Adrenal gland (tissue), 12 donors: Measurements from ENCODE around the gene INPP1. TPM values are rescaled to one million over a fixed set of nuclear protein-coding genes. Genes with fewer than 3 reads are reported as not detected.
A peak's percentile ranks its signal among the peaks of the same experiment; 100 is the strongest.

ENCODE experiments used
- DNase-seq, 7 donors: peaks; one replicate each; pipeline ENCODE4 v3.0.0-alpha.2; 2019 to 2020
- H3K27ac ChIP-seq, 5 donors: fragments of 200-600 bp; sonication (generic) in 4 of 5; 1 replicate in 3 of 5; 2 replicates in 2 of 5; pipeline versions ENCODE4 v1.5.1 to v1.8.0; 2016 to 2020; ENCODE audit warnings: mild to moderate bottlenecking in 1 of 5
- H3K27me3 ChIP-seq: fragments of 200-600 bp; 2 replicates; pipeline ENCODE4 v1.8.0; 2021
- H3K36me3 ChIP-seq, 2 donors: fragments of 200-600 bp; replicated peaks in 1 of 2; 1 replicate in 1 of 2; 2 replicates in 1 of 2; pipeline versions ENCODE4 v1.5.1 to v1.8.0; 2018 to 2022
- H3K4me1 ChIP-seq, 2 donors: fragments of 200-600 bp; replicated peaks in 1 of 2; 1 replicate in 1 of 2; 2 replicates in 1 of 2; pipeline versions ENCODE4 v1.5.1 to v1.8.0; 2018 to 2021
- H3K4me3 ChIP-seq, 4 donors: fragments of 200-600 bp; sonication (generic) in 3 of 4; one replicate each; pipeline ENCODE4 v1.5.1; 2016 to 2018
- H3K9me3 ChIP-seq, 3 donors: fragments of 200-600 bp; sonication (generic) in 1 of 3; replicated peaks in 1 of 3; 1 replicate in 2 of 3; 2 replicates in 1 of 3; pipeline versions ENCODE4 v1.5.1 to v1.8.0; 2016 to 2021
- POLR2A ChIP-seq, 2 donors: fragments of 450-650 bp; IDR thresholded peaks; one replicate each; pipeline ENCODE4 v1.6.1; 2017; ENCODE audit warnings: antibody characterized with exemption in 2 of 2, mild to moderate bottlenecking in 2 of 2, moderate library complexity in 1 of 2
- WGBS, 4 donors: extraction: QIAGEN DNeasy Blood & Tissue Kit in 2 of 4; methylation state at CpG; one replicate each; pipeline versions ENCODE4 v1.1.5 to v1.1.7; 2013 to 2017; 5-methylcytosine and 5-hydroxymethylcytosine counted together
- intact Hi-C, 2 donors: fragments of 100-400 bp; cut with DNase I; formaldehyde crosslinking; loops; one replicate each; pipeline versions ENCODE4 v1.14.1 to v1.15.0; 2022 to 2023
- polyA plus RNA-seq, 3 donors: library from polyadenylated mRNA; stranded (reverse); fragments of 200-250 nt in 2 of 3; fragments of 350-450 nt in 1 of 3; fragmentation: Illumina TruSeq in 1 of 3; extraction: RNeasy Lipid Tissue Mini Kit (QIAGEN cat#74804) in 1 of 3; gene quantifications; one replicate each; pipeline ENCODE4 v1.2.3, GENCODE V29; 2013 to 2014
- total RNA-seq, 9 donors: library from RNA; depleted of rRNA in 4 of 9; stranded (reverse); fragments of >200 nt in 4 of 9; fragments of 120-200 nt in 1 of 9; fragmentation: NEBNext Ultra II Directional in 1 of 9; extraction: Animal tissue kit (Norgen Biotek cat#: 25700) in 1 of 9; gene quantifications; one replicate each; pipeline versions ENCODE4 v1.1.0 to v1.2.4, GENCODE V29; 2013 to 2023
- TF ChIP-seq, protein P1 (sequence below), 6 experiments: fragments of 450-650 bp in 4 of 6; fragments of 200-600 bp in 2 of 6; sonication (generic) in 1 of 6; IDR thresholded peaks; 1 replicate in 5 of 6; 2 replicates in 1 of 6; pipeline versions ENCODE4 v1.5.1 to v1.8.0; 2016 to 2021; ENCODE audit warnings: antibody characterized with exemption in 6 of 6, mild to moderate bottlenecking in 2 of 6, moderate library complexity in 1 of 6
- donor health status: healthy with polysubstance abuse.
- donor health status: Bipolar disorder and iron deficiency.
- donor health status: DM: yes; HTN: yes; CAD: no.
- donor health status: DM: no; HTN: no; CAD: no.
- donor health status: DM: no; HTN: no; CAD: no.
- donor health status: DM: yes; HTN: yes; CAD: no.

Gene INPP1
- total and polyA plus RNA-seq, 12 donors, result 18.8 to 74.1 (median 44.4) TPM

DNA sequence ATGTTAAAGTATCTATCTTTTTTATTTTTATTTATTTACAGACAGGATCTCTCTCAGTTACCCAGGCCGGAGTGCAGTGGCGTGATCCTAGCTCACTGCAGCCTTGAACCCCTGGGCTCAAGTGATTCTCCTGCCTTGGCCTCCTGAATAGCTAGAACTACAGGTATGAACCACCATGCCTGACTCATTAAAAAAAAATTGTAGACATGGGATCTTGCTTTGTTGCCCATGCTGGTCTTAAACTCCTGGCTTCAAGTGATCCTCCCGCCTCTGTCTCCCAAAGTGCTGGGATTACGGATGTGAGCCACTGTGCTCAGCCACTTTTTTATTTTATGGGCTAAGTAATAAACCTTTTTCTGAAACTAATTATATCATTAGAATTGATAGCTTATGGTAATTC is 71.9 kb downstream of the INPP1 start:
- WGBS, 4 donors, result 89 to 96% (median 95%) methylated on average over 4 of the region's 4 CpGs
- TF ChIP-seq, protein P1, sequence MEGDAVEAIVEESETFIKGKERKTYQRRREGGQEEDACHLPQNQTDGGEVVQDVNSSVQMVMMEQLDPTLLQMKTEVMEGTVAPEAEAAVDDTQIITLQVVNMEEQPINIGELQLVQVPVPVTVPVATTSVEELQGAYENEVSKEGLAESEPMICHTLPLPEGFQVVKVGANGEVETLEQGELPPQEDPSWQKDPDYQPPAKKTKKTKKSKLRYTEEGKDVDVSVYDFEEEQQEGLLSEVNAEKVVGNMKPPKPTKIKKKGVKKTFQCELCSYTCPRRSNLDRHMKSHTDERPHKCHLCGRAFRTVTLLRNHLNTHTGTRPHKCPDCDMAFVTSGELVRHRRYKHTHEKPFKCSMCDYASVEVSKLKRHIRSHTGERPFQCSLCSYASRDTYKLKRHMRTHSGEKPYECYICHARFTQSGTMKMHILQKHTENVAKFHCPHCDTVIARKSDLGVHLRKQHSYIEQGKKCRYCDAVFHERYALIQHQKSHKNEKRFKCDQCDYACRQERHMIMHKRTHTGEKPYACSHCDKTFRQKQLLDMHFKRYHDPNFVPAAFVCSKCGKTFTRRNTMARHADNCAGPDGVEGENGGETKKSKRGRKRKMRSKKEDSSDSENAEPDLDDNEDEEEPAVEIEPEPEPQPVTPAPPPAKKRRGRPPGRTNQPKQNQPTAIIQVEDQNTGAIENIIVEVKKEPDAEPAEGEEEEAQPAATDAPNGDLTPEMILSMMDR (IDR thresholded peaks at IDR 0.05), result no peak
- TF ChIP-seq POLR2A (IDR thresholded peaks at IDR 0.05), result no peak

DNA sequence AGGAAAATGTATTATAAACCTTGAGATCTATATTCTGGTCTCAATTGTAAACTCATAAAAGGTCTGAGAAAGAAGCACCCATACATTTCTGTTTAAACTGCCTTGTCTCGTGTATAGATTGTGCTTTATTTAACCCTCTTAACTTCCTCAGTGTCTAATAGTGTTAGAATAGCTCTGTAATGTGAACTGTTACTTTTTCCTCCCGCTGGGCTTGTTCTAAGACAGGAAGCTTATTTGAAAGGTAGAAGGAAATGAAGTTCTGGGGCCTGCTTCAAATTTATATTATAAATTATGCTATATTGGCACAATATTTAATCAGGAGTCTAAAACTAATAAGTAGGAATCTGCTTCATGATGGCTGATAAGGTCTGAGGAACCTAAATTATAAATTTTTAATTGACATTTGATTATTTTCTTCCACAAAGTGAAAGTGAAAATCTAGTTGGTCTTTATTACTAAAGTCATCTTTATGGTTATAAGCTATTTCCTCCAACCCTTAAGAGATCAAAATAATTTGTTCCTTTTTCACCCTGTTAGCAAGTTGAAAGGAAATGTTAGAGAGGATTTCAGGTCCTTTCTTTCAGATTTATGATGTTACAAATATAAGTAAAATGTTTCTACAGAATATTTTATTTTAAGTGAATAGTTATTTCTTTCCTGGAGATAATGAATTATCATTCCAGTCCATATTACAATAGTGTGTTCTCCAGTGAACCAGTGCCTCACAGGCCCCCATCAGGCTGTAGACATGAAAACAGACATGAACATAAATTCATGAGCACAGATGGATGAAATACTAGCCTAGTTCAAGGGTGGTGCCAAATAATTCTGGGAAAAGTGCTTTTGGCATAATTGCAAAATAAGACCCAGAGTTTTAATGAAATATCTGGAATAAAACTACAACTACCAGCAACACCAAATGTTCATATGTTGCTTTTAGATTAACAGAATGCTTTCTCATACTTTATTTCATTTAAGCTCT is 72.7 kb downstream of the INPP1 start:
- intact Hi-C loops, result no loop called here
- H3K4me1 ChIP-seq, result peaks cover 29 to 77% of the 10 kb centered on the region in 2 donors

More for the DNA sequence above, 71.9 kb downstream of the INPP1 start:
- H3K36me3 ChIP-seq, result no peaks in the 10 kb centered on the region
- no peak for DNase-seq
- intact Hi-C loops, result no loop called here
- H3K27me3 ChIP-seq, result no peaks in the 10 kb centered on the region
- H3K27ac ChIP-seq, result peak overlapping the region in 2 of 5 donors; percentile 57 to 76
- no peaks in the 10 kb centered on the region for H3K9me3 ChIP-seq
- H3K4me1 ChIP-seq, result peaks cover 29 to 73% of the 10 kb centered on the region in 2 donors
- peak overlapping the region in 1 of 4 donors; percentile 25 for H3K4me3 ChIP-seq

DNA sequence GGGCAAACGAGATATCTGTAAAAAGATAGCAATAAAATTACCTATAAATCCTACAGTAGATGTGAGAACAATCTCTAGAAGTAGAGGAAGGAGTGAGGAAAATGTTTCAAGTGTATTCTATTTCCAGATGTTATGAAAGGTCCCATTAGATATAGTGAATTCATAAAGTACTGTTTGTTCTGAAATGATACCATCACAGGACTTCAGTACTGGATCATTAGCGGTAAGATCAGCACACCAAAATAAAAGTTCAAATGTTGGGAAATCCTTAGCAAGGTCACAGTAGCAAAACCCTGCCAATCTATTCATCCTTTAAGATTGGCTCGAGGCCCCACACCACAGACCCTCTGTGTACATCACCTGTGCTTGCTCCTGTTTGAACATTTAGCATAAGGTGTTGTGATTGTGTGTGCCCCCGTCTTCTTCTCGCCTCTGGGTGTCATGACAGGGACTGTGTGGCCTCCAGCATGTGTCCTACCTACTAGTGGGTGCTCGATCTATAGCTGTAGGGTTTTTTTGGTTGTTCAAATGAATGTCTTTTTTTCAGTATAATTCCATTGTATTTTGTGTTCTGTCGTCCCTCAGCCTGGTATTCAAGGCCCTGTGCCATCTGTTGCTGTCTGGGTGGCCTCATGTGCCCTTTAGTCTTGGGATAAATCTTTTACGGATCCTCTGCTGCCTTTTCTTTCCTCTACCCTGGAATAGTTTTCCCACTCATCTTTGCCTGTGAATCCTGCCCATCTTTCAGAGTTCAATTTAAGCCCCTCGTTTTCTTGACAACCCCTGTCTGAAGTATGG is 73.9 kb downstream of the INPP1 start:
- H3K36me3 ChIP-seq, result no peaks in the 10 kb centered on the region
- 50 to 58% (median 52%) methylated on average over 9 of the region's 9 CpGs for whole genome bisulfite sequencing, 4 donors
- H3K27ac ChIP-seq, result peak overlapping the region; percentile 67 to 87 (median 77)
- intact Hi-C loops, result no loop called here
- H3K9me3 ChIP-seq, result no peaks in the 10 kb centered on the region
- H3K4me3 ChIP-seq, result peak overlapping the region in 1 of 4 donors; percentile 25
- H3K4me1 ChIP-seq, result peaks cover 29 to 72% of the 10 kb centered on the region in 2 donors
- DNase-seq, result peak in 5 of 7 donors; percentile 38 to 71 (median 59)
- H3K27me3 ChIP-seq, result no peaks in the 10 kb centered on the region
- TF ChIP-seq, protein P1 (IDR thresholded peaks at IDR 0.05), result no peak
- TF ChIP-seq POLR2A (IDR thresholded peaks at IDR 0.05), result peak in 1 of 2 donors; percentile 34

More for the DNA sequence above, 72.7 kb downstream of the INPP1 start:
- peak overlapping the region in 1 of 4 donors; percentile 25 for H3K4me3 ChIP-seq
- H3K9me3 ChIP-seq, result no peaks in the 10 kb centered on the region
- H3K36me3 ChIP-seq, result no peaks in the 10 kb centered on the region
- TF ChIP-seq, protein P1 (IDR thresholded peaks at IDR 0.05), result no peak
- no peak for TF ChIP-seq POLR2A (IDR thresholded peaks at IDR 0.05)
- H3K27me3 ChIP-seq, result no peaks in the 10 kb centered on the region
- 48 to 68% (median 61%) methylated on average over 2 of the region's 2 CpGs for WGBS, 4 donors
- DNase-seq, result no peak
- H3K27ac ChIP-seq, result peak overlapping the region; percentile 57 to 87 (median 76)

DNA sequence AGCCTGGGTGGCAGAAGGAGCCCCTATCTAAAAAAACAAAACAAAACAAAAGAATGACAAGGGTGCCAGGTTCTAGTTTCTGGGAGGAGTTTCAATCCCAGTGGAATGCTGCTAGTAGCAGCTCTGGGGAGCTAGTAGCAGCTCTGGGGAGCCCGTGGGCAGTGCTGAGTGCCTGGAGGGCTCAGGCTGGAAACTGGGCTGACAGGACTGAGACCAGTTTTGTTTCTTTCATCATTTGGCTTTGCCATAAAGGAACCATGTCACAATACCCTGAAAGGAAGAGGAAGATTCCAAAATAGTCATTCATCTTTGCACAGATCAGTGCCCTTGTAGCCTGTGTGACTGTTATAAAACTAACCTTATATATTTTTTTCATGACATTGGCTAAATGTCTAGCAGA is 75.3 kb downstream of the INPP1 start:
- H3K4me1 ChIP-seq, result peaks cover 23 to 61% of the 10 kb centered on the region in 2 donors
- DNase-seq, result no peak
- no peaks in the 10 kb centered on the region for H3K27me3 ChIP-seq
- WGBS, 4 donors, result 20 to 67% (median 58%) methylated on average over 1 of the region's 1 CpG
- TF ChIP-seq, protein P1 (IDR thresholded peaks at IDR 0.05), result no peak
- TF ChIP-seq POLR2A (IDR thresholded peaks at IDR 0.05), result no peak
- H3K27ac ChIP-seq, result peak overlapping the region in 4 of 5 donors; percentile 50 to 87 (median 78)
- H3K9me3 ChIP-seq, result no peaks in the 10 kb centered on the region
- intact Hi-C loops, result no loop called here
- no peak overlapping the region for H3K4me3 ChIP-seq
- H3K36me3 ChIP-seq, result no peaks in the 10 kb centered on the region
